Muscle of back (tissue), 11 donors: ENCODE data around the gene SMIM44. TPM values are rescaled to one million over a fixed set of nuclear protein-coding genes. Genes with fewer than 3 reads are reported as not detected.

Source experiments
- DNase-seq, 3 donors: peaks; one replicate each; pipeline versions ENCODE4 v3.0.0 to v3.0.0-alpha.2; 2013
- polyA plus RNA-seq, 10 donors: library from polyadenylated mRNA; unstranded; fragments of 120-200 nt; gene quantifications; one replicate each; pipeline ENCODE4 v1.2.1, GENCODE V29; 2013; ENCODE audit not compliant: insufficient read length in 10 of 10

SMIM44 gene
- polyA plus RNA-seq, 10 donors: not detected

- no peak for DNase-seq
These were observed 41.9 kb downstream of the SMIM44 start for GRCh38 chr19:3441089-3441985.

GRCh38 chr19:3440082-3440481 is 43.2 kb downstream of the SMIM44 start:
- no peak for DNase-seq

- peak; percentile 93 to 98 (median 94) for DNase-seq
These were observed 48.3 kb downstream of the SMIM44 start for GRCh38 chr19:3434630-3435553.

GRCh38 chr19:3433805-3434540 is 49.3 kb downstream of the SMIM44 start:
- no peak for DNase-seq

- DNase-seq: peak in 1 of 3 donors; percentile 37
These were observed 49.9 kb downstream of the SMIM44 start for GRCh38 chr19:3433313-3433712.

Other genes with a start within 250 kb of the SMIM44 start
- 10 to 100 TPM; 35.1 to 50.8 (median 39.2) TPM for gene NFIC, start 116.9 kb downstream of the SMIM44 start, polyA plus RNA-seq
- under 1 TPM in 4 of 10 donors, not detected in 6; 0.15 to 0.99 (median 0.45) TPM for gene SMIM24, start 2.9 kb downstream of the SMIM44 start, polyA plus RNA-seq
- 10 to 100 TPM in 1 of 10 donors, 1 to 10 TPM in 9; 3.8 to 10.0 (median 5.7) TPM for gene DOHH, start 17.2 kb upstream of the SMIM44 start, polyA plus RNA-seq
- 10 to 100 TPM; 24.6 to 34.3 (median 27.1) TPM for gene FZR1, start 22.9 kb upstream of the SMIM44 start, polyA plus RNA-seq
- 1 to 10 TPM; 2.1 to 4.4 (median 2.7) TPM for gene TEKTIP1, start 55.7 kb upstream of the SMIM44 start, polyA plus RNA-seq
- gene MFSD12, start 74.1 kb upstream of the SMIM44 start, polyA plus RNA-seq: 10 to 100 TPM; 21.7 to 34.5 (median 25.9) TPM
- 10 to 100 TPM; 28.2 to 43.6 (median 34.7) TPM for gene HMG20B, start 89.5 kb upstream of the SMIM44 start, polyA plus RNA-seq
- 1 to 10 TPM; 1.2 to 2.1 (median 1.6) TPM for gene GIPC3, start 102.0 kb upstream of the SMIM44 start, polyA plus RNA-seq
- 1 to 10 TPM; 1.2 to 3.7 (median 1.7) TPM for gene TBXA2R, start 123.4 kb upstream of the SMIM44 start, polyA plus RNA-seq
- 10 to 100 TPM; 15.3 to 21.8 (median 17.1) TPM for gene CACTIN, start 143.3 kb upstream of the SMIM44 start, polyA plus RNA-seq
- 10 to 100 TPM; 16.4 to 25.5 (median 20.7) TPM for gene PIP5K1C, start 217.0 kb upstream of the SMIM44 start, polyA plus RNA-seq
- 1 to 10 TPM in 1 of 10 donors, under 1 TPM in 8, not detected in 1; 0.44 to 1.1 (median 0.62) TPM for gene TJP3, start 224.9 kb upstream of the SMIM44 start, polyA plus RNA-seq